SJSA1 (cell line): ENCODE data around the gene TENM3. TPM values are rescaled to one million over a fixed set of nuclear protein-coding genes. Genes with fewer than 3 reads are reported as not detected.
"Not testable (repeated sequence)": the region's sequence is repeated elsewhere in the genome, so short reads cannot be mapped to it uniquely, and the experiment has no call there.

Experiments
- DNase-seq, 2 experiments: peaks; one replicate each; pipeline ENCODE4 v3.0.0-alpha.2; 2015 to 2020; ENCODE audit warnings: low spot score in 2 of 2, low read depth in 1 of 2
- H3K27ac ChIP-seq: fragments of 250-450 bp; sonication (Bioruptor Pico); 2 replicates; pipeline ENCODE4 v1.5.1; 2020; ENCODE audit warnings: mild to moderate bottlenecking, moderate library complexity
- H3K27me3 ChIP-seq: fragments of 250-450 bp; sonication (Bioruptor Pico); replicated peaks from 2 replicates; pipeline ENCODE4 v1.5.1; 2020; ENCODE audit warnings: mild to moderate bottlenecking, moderate library complexity
- H3K36me3 ChIP-seq: fragments of 250-450 bp; sonication (Bioruptor Pico); 2 replicates; pipeline ENCODE4 v1.5.1; 2020; ENCODE audit warnings: mild to moderate bottlenecking
- H3K4me1 ChIP-seq: fragments of 250-450 bp; sonication (Bioruptor Pico); replicated peaks from 2 replicates; pipeline ENCODE4 v1.6.1; 2021; ENCODE audit warnings: mild to moderate bottlenecking
- H3K4me3 ChIP-seq: fragments of 250-450 bp; sonication (Bioruptor Pico); 2 replicates; pipeline ENCODE4 v1.5.1; 2020; ENCODE audit warnings: mild to moderate bottlenecking
- H3K9me3 ChIP-seq: fragments of 250-450 bp; sonication (Bioruptor Pico); replicated peaks from 2 replicates; pipeline ENCODE4 v1.5.1; 2020; ENCODE audit warnings: mild to moderate bottlenecking
- total RNA-seq: library from RNA; depleted of rRNA; stranded (reverse); fragments of >200 nt; shearing (Covaris generic); gene quantifications from 2 replicates; pipeline ENCODE4 v1.2.3, GENCODE V29; 2014

TENM3 gene
- total RNA-seq, 1 experiment from 2014 or later, result 90.5 TPM

DNA sequence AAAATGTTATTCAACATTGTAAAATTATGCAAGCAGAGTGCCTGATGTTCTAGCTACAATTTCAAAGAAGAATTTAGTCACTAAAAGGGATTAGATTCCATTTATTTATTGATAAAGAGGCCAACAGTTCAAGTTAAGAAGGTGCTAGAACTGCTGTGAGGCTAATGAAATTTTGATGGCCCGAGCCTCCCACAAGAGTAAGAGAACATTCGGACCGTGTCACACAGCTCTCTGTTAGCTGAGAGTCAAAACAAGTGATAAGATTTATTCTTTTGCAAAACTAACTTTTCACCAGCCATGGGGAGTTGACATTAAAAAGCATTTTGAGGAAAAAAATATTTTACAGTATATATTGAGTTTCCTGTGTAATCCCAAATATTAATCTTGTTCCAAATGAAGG, 106.8 kb downstream of the TENM3 start:
- Histone ChIP-seq H3K4me1 (no peaks in the 10 kb centered on the region), H3K9me3 (no peaks in the 10 kb centered on the region), H3K27ac (no peak overlapping the region), H3K4me3 (no peak overlapping the region), H3K27me3 (no peaks in the 10 kb centered on the region), H3K36me3 (0 out of 2 replicates have a peak, but pooled peaks cover 2% of the 10 kb centered on the region)
- DNase-seq, result no peak

GRCh38 chr4:182351485-182351884, 108.3 kb downstream of the TENM3 start:
- Histone ChIP-seq H3K36me3 (0 out of 2 replicates have a peak, but pooled peaks cover 2% of the 10 kb centered on the region), H3K27me3 (no peaks in the 10 kb centered on the region), H3K4me3 (no peak overlapping the region), H3K4me1 (no peaks in the 10 kb centered on the region), H3K27ac (no peak overlapping the region), H3K9me3 (no peaks in the 10 kb centered on the region)
- DNase-seq, result no peak

DNA sequence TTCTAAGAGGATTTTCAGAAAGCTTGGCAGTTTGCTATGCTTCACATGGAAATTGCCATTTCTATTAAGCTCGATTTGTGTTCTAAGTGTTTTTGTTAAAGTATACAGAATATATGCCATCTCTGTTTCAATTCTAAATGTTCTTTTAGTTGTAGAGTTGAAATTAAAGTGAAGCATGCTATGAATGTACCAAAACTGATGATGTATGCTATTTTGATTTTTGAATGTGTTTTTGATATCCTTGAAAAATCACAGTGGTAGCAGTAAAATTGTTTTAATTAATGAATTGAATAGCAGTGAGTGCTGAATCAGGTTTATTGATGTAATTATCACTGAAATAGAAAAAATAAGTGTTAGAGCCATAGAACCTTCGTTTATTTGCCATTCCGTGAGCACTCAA, 110.9 kb downstream of the TENM3 start:
- Histone ChIP-seq H3K4me3 (no peak overlapping the region), H3K9me3 (no peaks in the 10 kb centered on the region), H3K27me3 (no peaks in the 10 kb centered on the region), H3K36me3 (0 out of 2 replicates have a peak, but pooled peaks cover 2% of the 10 kb centered on the region), H3K27ac (no peak overlapping the region), H3K4me1 (no peaks in the 10 kb centered on the region)
- no peak for DNase-seq

DNA sequence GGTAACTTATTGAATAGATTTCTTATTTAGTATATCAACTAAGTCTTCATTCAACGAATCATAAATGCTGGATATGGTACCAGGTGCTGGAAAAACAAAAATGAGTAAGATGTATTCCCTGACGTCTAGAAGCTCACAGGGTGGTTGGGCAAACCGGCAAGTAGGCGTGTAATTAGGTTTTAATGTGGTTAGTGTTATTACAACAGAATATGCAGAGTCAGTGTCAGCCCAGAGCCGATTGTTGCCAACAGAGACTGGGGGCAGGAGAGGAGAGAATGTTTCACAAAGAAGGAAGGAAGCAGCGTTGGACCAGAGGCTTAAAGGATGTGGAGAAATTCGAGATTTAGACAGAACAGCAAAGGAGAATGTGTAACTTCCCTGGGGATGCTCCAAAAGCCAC, 111.7 kb downstream of the TENM3 start:
- Histone ChIP-seq H3K27ac (no peak overlapping the region), H3K4me1 (no peaks in the 10 kb centered on the region)
- no peak for DNase-seq

DNA sequence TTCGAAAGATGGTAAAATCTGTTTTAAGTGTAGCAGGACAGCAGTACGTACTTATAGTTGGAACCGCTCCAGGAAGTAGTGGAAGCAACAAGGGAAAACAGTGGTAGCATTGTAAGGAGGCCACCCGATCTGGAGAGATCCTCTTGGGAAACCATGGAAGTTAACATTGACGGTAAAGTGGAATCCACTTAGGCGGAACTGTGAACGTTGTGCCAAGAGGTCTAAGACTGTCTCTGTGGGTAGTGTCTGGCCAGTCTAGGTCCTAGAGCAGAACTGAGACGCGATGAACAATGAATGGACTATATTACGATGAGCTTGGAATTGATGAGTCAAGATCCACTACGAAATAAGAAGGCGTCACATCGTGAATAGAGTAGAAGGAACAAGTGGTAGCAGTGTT, 124.0 kb downstream of the TENM3 start:
- Histone ChIP-seq H3K4me1 (peaks cover 16% of the 10 kb centered on the region), H3K36me3 (peaks cover 9% of the 10 kb centered on the region; the same call in 1 of the 2 replicates), H3K4me3 (no peak overlapping the region), H3K27ac (no peak overlapping the region), H3K27me3 (no peaks in the 10 kb centered on the region), H3K9me3 (no peaks in the 10 kb centered on the region)
- DNase-seq, result no peak

More for the DNA sequence above, 111.7 kb downstream of the TENM3 start:
- Histone ChIP-seq H3K4me3 (no peak overlapping the region), H3K36me3 (0 out of 2 replicates have a peak, but pooled peaks cover 2% of the 10 kb centered on the region), H3K9me3 (no peaks in the 10 kb centered on the region), H3K27me3 (no peaks in the 10 kb centered on the region)

DNA sequence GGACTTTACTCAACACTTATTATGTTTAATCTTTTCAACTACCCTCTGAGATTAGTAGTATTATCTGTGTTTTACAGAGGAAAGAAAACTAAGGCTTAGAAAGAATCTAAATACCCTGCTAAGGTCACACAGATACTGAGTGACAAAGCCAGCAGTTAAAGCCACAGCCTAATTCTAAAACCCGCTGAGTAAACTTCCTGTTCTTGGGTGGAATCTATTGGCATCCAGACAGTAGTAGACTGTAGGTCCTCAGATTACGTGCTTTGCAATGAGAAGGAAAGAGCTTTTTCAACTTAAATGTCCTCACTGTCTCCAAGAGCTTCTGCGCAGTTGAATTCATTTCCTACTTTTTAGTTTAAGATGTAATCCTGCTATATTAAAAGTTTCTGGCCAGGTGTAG, 126.0 kb downstream of the TENM3 start:
- no peak overlapping the region for H3K27ac ChIP-seq
- H3K9me3 ChIP-seq, result no peaks in the 10 kb centered on the region
- H3K4me1 ChIP-seq, result peaks cover 16% of the 10 kb centered on the region
- peak in 1 of 2 experiments; percentile 20 for DNase-seq
- H3K36me3 ChIP-seq, result peaks cover 9% of the 10 kb centered on the region; the same call in 1 of the 2 replicates
- H3K27me3 ChIP-seq, result no peaks in the 10 kb centered on the region
- H3K4me3 ChIP-seq, result no peak overlapping the region

DNA sequence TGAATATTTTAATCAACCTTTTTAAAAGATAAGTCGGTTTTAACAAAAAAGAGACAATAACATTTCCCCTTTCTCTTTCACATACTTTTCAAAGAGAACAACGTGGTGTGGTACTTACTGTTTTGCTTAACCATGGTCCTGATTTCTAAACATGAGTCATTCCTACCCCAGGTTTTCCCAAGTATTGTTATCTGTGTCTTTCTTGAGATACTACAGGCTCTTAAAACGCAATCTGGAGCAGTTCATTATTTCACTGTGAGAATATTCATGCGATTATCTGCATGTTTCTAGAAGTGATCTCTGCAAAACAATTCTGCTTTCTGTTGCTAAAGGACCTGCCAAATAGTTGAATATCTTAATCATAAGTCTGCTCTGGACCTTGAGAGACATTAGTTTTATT, 127.3 kb downstream of the TENM3 start:
- H3K4me1 ChIP-seq, result peaks cover 16% of the 10 kb centered on the region
- no peaks in the 10 kb centered on the region for H3K9me3 ChIP-seq
- H3K27ac ChIP-seq, result no peak overlapping the region
- peak in 1 of 2 experiments; percentile 23 for DNase-seq
- no peak overlapping the region for H3K4me3 ChIP-seq
- peaks cover 3% of the 10 kb centered on the region; the same call in 1 of the 2 replicates for H3K36me3 ChIP-seq
- no peaks in the 10 kb centered on the region for H3K27me3 ChIP-seq

- H3K4me3 ChIP-seq, result no peak overlapping the region
- no peak for DNase-seq
- H3K4me1 ChIP-seq, result no peaks in the 10 kb centered on the region
- no peak overlapping the region for H3K27ac ChIP-seq
- no peaks in the 10 kb centered on the region for H3K36me3 ChIP-seq
- H3K27me3 ChIP-seq, result no peaks in the 10 kb centered on the region
- H3K9me3 ChIP-seq, result no peaks in the 10 kb centered on the region
Measured at GRCh38 chr4:182380771-182381181, 137.6 kb downstream of the TENM3 start.

DNA sequence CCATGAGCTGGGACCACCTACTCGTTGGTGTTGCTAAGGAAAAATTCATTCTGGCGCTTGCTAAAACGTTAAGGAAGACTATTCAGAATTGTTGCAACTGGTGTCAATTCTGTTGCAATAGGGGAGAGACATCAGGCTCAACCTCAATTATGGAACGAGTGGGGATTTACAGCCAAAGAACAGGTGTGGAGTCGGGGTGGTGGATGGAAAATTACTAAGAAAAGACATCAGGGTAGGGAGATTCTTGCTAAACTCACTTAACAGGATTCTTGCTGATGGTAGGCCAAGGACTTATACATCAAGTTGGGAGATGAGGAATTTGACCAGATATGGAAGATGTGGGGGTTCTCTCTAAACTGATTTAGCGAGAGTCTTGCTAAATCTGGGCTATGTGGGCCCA, 139.7 kb downstream of the TENM3 start:
- Histone ChIP-seq H3K4me1 (no peaks in the 10 kb centered on the region), H3K4me3 (no peak overlapping the region), H3K27me3 (no peaks in the 10 kb centered on the region), H3K36me3 (no peaks in the 10 kb centered on the region), H3K27ac (no peak overlapping the region), H3K9me3 (no peaks in the 10 kb centered on the region)
- no peak for DNase-seq

GRCh38 chr4:182384631-182385091, 141.5 kb downstream of the TENM3 start:
- Histone ChIP-seq H3K4me1 (no peaks in the 10 kb centered on the region), H3K27ac (no peak overlapping the region), H3K4me3 (no peak overlapping the region), H3K9me3 (no peaks in the 10 kb centered on the region), H3K36me3 (no peaks in the 10 kb centered on the region), H3K27me3 (no peaks in the 10 kb centered on the region)
- DNase-seq, result no peak

DNA sequence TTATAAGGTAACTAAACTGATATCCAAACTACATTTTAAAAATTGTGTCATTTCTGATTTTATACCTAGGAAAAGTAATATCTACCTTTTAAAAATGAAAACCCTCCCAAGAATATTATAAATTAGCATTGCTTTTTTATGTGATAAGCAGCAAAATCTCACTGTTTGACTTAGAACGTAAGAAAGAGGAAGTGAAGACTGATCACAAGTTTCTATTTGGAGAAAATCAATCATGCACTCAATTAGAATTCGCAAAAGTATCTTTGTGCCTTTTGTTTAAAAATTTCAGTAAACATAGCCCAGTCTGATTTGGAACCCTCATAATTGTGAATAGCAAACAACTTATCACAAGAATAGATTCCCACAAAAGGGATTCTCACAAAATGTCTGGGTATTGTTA, 142.7 kb downstream of the TENM3 start:
- no peaks in the 10 kb centered on the region for H3K36me3 ChIP-seq
- no peaks in the 10 kb centered on the region for H3K4me1 ChIP-seq
- DNase-seq, result no peak
- H3K27ac ChIP-seq, result no peak overlapping the region
- no peak overlapping the region for H3K4me3 ChIP-seq
- no peaks in the 10 kb centered on the region for H3K9me3 ChIP-seq
- H3K27me3 ChIP-seq, result no peaks in the 10 kb centered on the region

DNA sequence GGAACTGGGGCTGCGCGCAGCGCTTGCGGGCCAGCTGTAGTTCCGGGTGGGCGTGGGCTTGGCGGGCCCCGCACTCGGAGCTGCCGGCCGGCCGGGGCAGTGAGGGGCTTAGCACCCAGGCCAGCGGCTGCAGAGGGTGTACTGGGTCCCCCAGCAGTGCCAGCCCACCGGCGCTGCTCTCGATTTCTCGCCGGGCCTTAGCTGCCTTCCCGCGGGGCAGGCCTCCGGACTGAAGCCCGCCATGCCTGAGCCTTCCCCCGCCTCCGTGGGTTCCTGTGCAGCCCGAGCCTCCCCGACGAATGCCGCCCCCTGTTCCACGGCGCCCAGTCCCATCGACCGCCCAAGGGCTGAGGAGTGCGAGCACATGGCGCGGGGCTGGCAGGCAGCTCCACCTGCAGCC, 143.4 kb downstream of the TENM3 start:
- H3K27ac ChIP-seq, H3K27me3 ChIP-seq, H3K4me3 ChIP-seq: not testable (repeated sequence)

GRCh38 chr4:182391111-182391684, 148.0 kb downstream of the TENM3 start:
- Histone ChIP-seq H3K4me1 (no peaks in the 10 kb centered on the region), H3K4me3 (no peak overlapping the region), H3K36me3 (no peaks in the 10 kb centered on the region; the same call in 1 of the 2 replicates), H3K27me3 (no peaks in the 10 kb centered on the region), H3K9me3 (no peaks in the 10 kb centered on the region), H3K27ac (no peak overlapping the region)
- DNase-seq, result no peak

More for the DNA sequence above, 143.4 kb downstream of the TENM3 start:
- not testable (repeated sequence) for DNase-seq, H3K4me1 ChIP-seq, H3K36me3 ChIP-seq, H3K9me3 ChIP-seq

GRCh38 chr4:182394181-182394580, 151.0 kb downstream of the TENM3 start:
- Histone ChIP-seq H3K9me3 (no peaks in the 10 kb centered on the region), H3K27ac (no peak overlapping the region), H3K4me3 (no peak overlapping the region), H3K27me3 (no peaks in the 10 kb centered on the region), H3K36me3 (no peaks in the 10 kb centered on the region; the same call in 1 of the 2 replicates), H3K4me1 (no peaks in the 10 kb centered on the region)
- no peak for DNase-seq

DNA sequence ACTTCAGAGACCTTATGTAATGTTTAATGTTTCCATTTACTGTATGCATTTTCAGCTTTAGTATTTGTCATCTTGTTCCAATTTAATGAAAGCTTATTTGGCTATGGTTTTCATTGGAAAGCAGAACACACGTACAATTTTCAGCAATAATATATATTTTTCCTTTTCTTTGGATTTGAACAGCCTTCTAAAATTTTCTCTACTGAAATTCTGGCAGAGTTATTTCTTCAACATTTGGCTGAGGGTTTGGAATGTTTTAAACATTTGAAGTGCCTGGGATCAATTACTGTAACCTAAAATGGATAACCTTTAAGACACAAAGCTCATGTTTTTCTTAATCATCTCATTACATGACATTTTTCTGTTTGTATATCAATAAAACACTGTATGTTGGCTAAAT, 156.9 kb downstream of the TENM3 start:
- no peak for DNase-seq
- Histone ChIP-seq H3K27me3 (no peaks in the 10 kb centered on the region), H3K27ac (no peak overlapping the region), H3K9me3 (no peaks in the 10 kb centered on the region), H3K4me1 (no peaks in the 10 kb centered on the region), H3K36me3 (no peaks in the 10 kb centered on the region), H3K4me3 (no peak overlapping the region)
